Cerebellar nuclear complex (tissue), 1 donor: ENCODE measurements around the gene HIP1R.

Experiments
- DNase-seq, 2 experiments: peaks; one replicate each; lab custom pipeline; 2025; lab: John Stamatoyannopoulos, UW

Gene HIP1R

GRCh38 chr12:122848471-122849351, 13.5 kb downstream of the HIP1R start:
- no peak for DNase-seq

GRCh38 chr12:122849352-122850047, 14.2 kb downstream of the HIP1R start:
- no peak for DNase-seq

- DNase-seq = no peak
Measured at GRCh38 chr12:122850048-122850445, 14.8 kb downstream of the HIP1R start.

- no peak for DNase-seq
Measured at GRCh38 chr12:122850695-122851350, 15.6 kb downstream of the HIP1R start.

- DNase-seq = no peak
Measured at GRCh38 chr12:122851820-122852219, 16.6 kb downstream of the HIP1R start.

- DNase-seq = no peak
Measured at GRCh38 chr12:122852336-122853275, 17.3 kb downstream of the HIP1R start.

GRCh38 chr12:122853582-122854245, 18.5 kb downstream of the HIP1R start:
- no peak for DNase-seq

- DNase-seq = no peak
Measured at GRCh38 chr12:122854554-122854953, 19.3 kb downstream of the HIP1R start.

- no peak for DNase-seq
Measured at GRCh38 chr12:122855071-122855829, 20.0 kb downstream of the HIP1R start.

GRCh38 chr12:122855928-122856831, 20.9 kb downstream of the HIP1R start:
- no peak for DNase-seq

- DNase-seq = no peak
Measured at GRCh38 chr12:122856999-122857671, 21.9 kb downstream of the HIP1R start.

GRCh38 chr12:122858171-122858570, 22.9 kb downstream of the HIP1R start:
- DNase-seq = no peak

GRCh38 chr12:122858591-122859302, 23.5 kb downstream of the HIP1R start:
- DNase-seq = no peak

- no peak for DNase-seq
Measured at GRCh38 chr12:122859303-122860039, 24.2 kb downstream of the HIP1R start.

GRCh38 chr12:122860040-122860853, 25.0 kb downstream of the HIP1R start:
- peak in 1 of 2 experiments; percentile 69 for DNase-seq

- no peak for DNase-seq
Measured at GRCh38 chr12:122860854-122861586, 25.8 kb downstream of the HIP1R start.
